Naive thymus-derived CD4-positive, alpha-beta T cell (primary cell): ENCODE data around the gene KIF4B. TPM values are rescaled to one million over a fixed set of nuclear protein-coding genes. Genes with fewer than 3 reads are reported as not detected.
A peak's percentile ranks its signal among the peaks of the same experiment; 100 is the strongest.
"Not testable (repeated sequence)": the region's sequence is repeated elsewhere in the genome, so short reads cannot be mapped to it uniquely, and the experiment has no call there.

Experiments used
- ATAC-seq: fragments of 150-1000 bp; cut with Tn5 transposase; 2 replicates; pipeline ENCODE4 v1.10.0; 2021; ENCODE audit warnings: mild to moderate bottlenecking, moderate library complexity
- CTCF ChIA-PET: fragments of 350-600 bp; sonication (Branson Sonifier 250); formaldehyde crosslinking; loops from one replicate; lab custom pipeline; 2021; ENCODE audit warnings: antibody characterized with exemption; lab: Charles Lee
- POLR2A ChIA-PET: fragments of 350-600 bp; sonication (Branson Sonifier 250); formaldehyde crosslinking; loops from one replicate; lab custom pipeline; 2021; ENCODE audit warnings: antibody characterized with exemption, inconsistent platforms; lab: Charles Lee
- DNase-seq, 9 donors: peaks; one replicate each; pipeline versions ENCODE4 v3.0.0 to v3.0.0-alpha.2; 2020 to 2022; ENCODE audit warnings: mixed read lengths in 1 of 9
- H3K27ac ChIP-seq: one replicate; pipeline ENCODE4 v1.7.0; 2013; ENCODE audit warnings: mild to moderate bottlenecking, low read depth, low read length, moderate library complexity
- H3K27me3 ChIP-seq, 2 donors: one replicate each; pipeline ENCODE4 v1.7.0; 2013; ENCODE audit warnings: low read length in 2 of 2, mild to moderate bottlenecking in 2 of 2, moderate library complexity in 2 of 2; ENCODE audit not compliant: control insufficient read depth in 2 of 2, insufficient read depth in 2 of 2
- H3K36me3 ChIP-seq, 3 experiments: 1 replicate in 2 of 3; 2 replicates in 1 of 3; pipeline ENCODE4 v1.7.0; 2013; ENCODE audit warnings: low read length in 3 of 3, mild to moderate bottlenecking in 3 of 3, moderate library complexity in 1 of 3; ENCODE audit not compliant: insufficient read depth in 3 of 3, control insufficient read depth in 2 of 3
- H3K4me1 ChIP-seq, 2 donors: one replicate each; pipeline ENCODE4 v1.7.0; 2013; ENCODE audit warnings: low read length in 2 of 2, mild to moderate bottlenecking in 2 of 2, moderate library complexity in 1 of 2; ENCODE audit not compliant: control insufficient read depth in 2 of 2, insufficient read depth in 2 of 2
- H3K4me3 ChIP-seq: 2 replicates; pipeline ENCODE4 v1.7.0; 2013; ENCODE audit warnings: mild to moderate bottlenecking, low read length
- H3K9me3 ChIP-seq, 3 experiments: 1 replicate in 2 of 3; 2 replicates in 1 of 3; pipeline ENCODE4 v1.7.0; 2013; ENCODE audit warnings: low read length in 3 of 3; ENCODE audit not compliant: control insufficient read depth in 2 of 3
- H3K27ac Mint-ChIP-seq, 9 donors: one replicate each; pipeline ENCODE4 v1.8.0; 2020 to 2022; ENCODE audit warnings: mixed read lengths in 9 of 9, mild to moderate bottlenecking in 8 of 9, moderate library complexity in 5 of 9, inconsistent platforms in 2 of 9
- H3K27me3 Mint-ChIP-seq, 5 donors: one replicate each; pipeline ENCODE4 v1.8.0; 2021 to 2022; ENCODE audit warnings: mixed read lengths in 5 of 5, mild to moderate bottlenecking in 1 of 5
- H3K36me3 Mint-ChIP-seq, 5 donors: one replicate each; pipeline ENCODE4 v1.8.0; 2020 to 2022; ENCODE audit warnings: mixed read lengths in 5 of 5, mild to moderate bottlenecking in 3 of 5, inconsistent platforms in 1 of 5
- H3K4me1 Mint-ChIP-seq, 7 donors: one replicate each; pipeline ENCODE4 v1.8.0; 2020 to 2022; ENCODE audit warnings: mixed read lengths in 7 of 7, mild to moderate bottlenecking in 3 of 7, inconsistent platforms in 1 of 7
- H3K4me3 Mint-ChIP-seq, 10 donors: one replicate each; pipeline ENCODE4 v1.8.0; 2020 to 2022; ENCODE audit warnings: mild to moderate bottlenecking in 10 of 10, mixed read lengths in 10 of 10, moderate library complexity in 6 of 10, inconsistent platforms in 2 of 10
- H3K9me3 Mint-ChIP-seq, 11 donors: one replicate each; pipeline ENCODE4 v1.8.0; 2020 to 2022; ENCODE audit warnings: mixed read lengths in 11 of 11, mild to moderate bottlenecking in 4 of 11, inconsistent platforms in 1 of 11, moderate library complexity in 1 of 11
- intact Hi-C, 2 donors: fragments of 100-400 bp; cut with micrococcal nuclease; formaldehyde crosslinking; loops; one replicate each; pipeline ENCODE4 v1.15.1; 2023
- polyA plus RNA-seq, 2 donors: library from polyadenylated mRNA; unstranded; fragments of 300-500 nt; fragmentation: Illumina TruSeq; gene quantifications; one replicate each; pipeline ENCODE4 v1.2.3, GENCODE V29; 2021
- total RNA-seq, 6 experiments: library from RNA in 5 of 6; stranded (reverse) in 5 of 6; gene quantifications; 1 replicate in 5 of 6; 2 replicates in 1 of 6; pipeline ENCODE4 v1.2.3 and lab custom pipeline; 2021 to 2026

KIF4B gene
- total and polyA plus RNA-seq, 7 experiments from 2014 or later, result 0.10 TPM; not detected in 6

- no peak for ATAC-seq
- peaks cover 19 to 41% (median 26%) of the 10 kb centered on the region in 5 donors for H3K27me3 Mint-ChIP-seq
- Histone ChIP-seq H3K4me1 (no peaks in the 10 kb centered on the region), H3K9me3 (no peaks in the 10 kb centered on the region), H3K36me3 (no peaks in the 10 kb centered on the region), H3K4me3 (no peak overlapping the region), H3K27ac (no peak overlapping the region), H3K27me3 (no peaks in the 10 kb centered on the region)
- H3K27ac Mint-ChIP-seq, result no peak overlapping the region
- H3K36me3 Mint-ChIP-seq, result no peaks in the 10 kb centered on the region
- no peak overlapping the region for H3K4me3 Mint-ChIP-seq
- H3K4me1 Mint-ChIP-seq, result no peaks in the 10 kb centered on the region
- intact Hi-C loops, result no loop called here
- ChIA-PET POLR2A (interaction anchor here (0.6 kb wide), 1 partner anchor 30 kb away, joined by 3 read pairs; no protein-coding TSS in a partner anchor), CTCF (no interaction called here)
- peaks cover 0 to 4% (median 0%) of the 10 kb centered on the region in 11 donors for H3K9me3 Mint-ChIP-seq
- no peak for DNase-seq
Measured at GRCh38 chr5:155001523-155001922, 12.0 kb upstream of the KIF4B start.

- H3K9me3 ChIP-seq, intact Hi-C loops, H3K4me3 ChIP-seq, H3K4me1 Mint-ChIP-seq, H3K4me3 Mint-ChIP-seq, H3K27me3 ChIP-seq, CTCF ChIA-PET, H3K36me3 ChIP-seq, H3K27ac Mint-ChIP-seq, DNase-seq, H3K4me1 ChIP-seq, H3K36me3 Mint-ChIP-seq, H3K27ac ChIP-seq, H3K9me3 Mint-ChIP-seq, ATAC-seq, POLR2A ChIA-PET: not testable (repeated sequence)
- H3K27me3 Mint-ChIP-seq, result peaks cover 12 to 43% (median 32%) of the 10 kb centered on the region in 5 donors
Measured at GRCh38 chr5:155002722-155003121, 10.8 kb upstream of the KIF4B start.

GRCh38 chr5:155004138-155004744 lies 9.3 kb upstream of the KIF4B start:
- no peaks in the 10 kb centered on the region for H3K36me3 ChIP-seq
- no peaks in the 10 kb centered on the region for H3K4me1 ChIP-seq
- H3K27ac Mint-ChIP-seq, result no peak overlapping the region
- no peaks in the 10 kb centered on the region for H3K27me3 ChIP-seq
- H3K9me3 ChIP-seq, result no peaks in the 10 kb centered on the region
- DNase-seq (peak in 2 of 9 donors; percentile 2 to 27), ATAC-seq (peak; percentile 29)
- no peaks in the 10 kb centered on the region for H3K36me3 Mint-ChIP-seq
- H3K27ac ChIP-seq, result no peak overlapping the region
- ChIA-PET CTCF (no interaction called here), POLR2A (no interaction called here)
- intact Hi-C loops, result loop anchor here in 1 of 2 donors (2.0 kb wide), 1 partner anchor 353 kb away; no protein-coding TSS in a partner anchor
- peaks cover 2 to 43% (median 30%) of the 10 kb centered on the region in 5 donors for H3K27me3 Mint-ChIP-seq
- peaks cover 0 to 5% (median 0%) of the 10 kb centered on the region in 11 donors for H3K9me3 Mint-ChIP-seq
- no peak overlapping the region for H3K4me3 Mint-ChIP-seq
- no peak overlapping the region for H3K4me3 ChIP-seq
- H3K4me1 Mint-ChIP-seq, result no peaks in the 10 kb centered on the region

- H3K9me3 ChIP-seq, H3K27ac Mint-ChIP-seq, intact Hi-C loops, DNase-seq, H3K4me3 Mint-ChIP-seq, ATAC-seq, H3K27me3 ChIP-seq, H3K36me3 ChIP-seq, H3K9me3 Mint-ChIP-seq, H3K27ac ChIP-seq, H3K4me1 ChIP-seq, H3K36me3 Mint-ChIP-seq, CTCF ChIA-PET, POLR2A ChIA-PET, H3K4me1 Mint-ChIP-seq, H3K4me3 ChIP-seq: not testable (repeated sequence)
- peaks cover 0 to 36% (median 25%) of the 10 kb centered on the region in 5 donors for H3K27me3 Mint-ChIP-seq
Measured at GRCh38 chr5:155006265-155006664, 7.3 kb upstream of the KIF4B start.

- no peak for DNase-seq
- Mint-ChIP-seq H3K4me1 (no peaks in the 10 kb centered on the region), H3K36me3 (no peaks in the 10 kb centered on the region), H3K4me3 (no peak overlapping the region), H3K9me3 (peaks cover 0 to 4% (median 0%) of the 10 kb centered on the region in 11 donors), H3K27ac (no peak overlapping the region), H3K27me3 (peaks cover 7 to 39% (median 22%) of the 10 kb centered on the region in 5 donors)
- ChIA-PET POLR2A (no interaction called here), CTCF (no interaction called here)
- H3K4me3 ChIP-seq, result no peak overlapping the region
- no peak for ATAC-seq
- H3K27me3 ChIP-seq, result no peaks in the 10 kb centered on the region
- H3K4me1 ChIP-seq, result no peaks in the 10 kb centered on the region
- H3K36me3 ChIP-seq, result no peaks in the 10 kb centered on the region
- H3K27ac ChIP-seq, result no peak overlapping the region
- no peaks in the 10 kb centered on the region for H3K9me3 ChIP-seq
- intact Hi-C loops, result no loop called here
Measured at GRCh38 chr5:155008669-155009068, 4.9 kb upstream of the KIF4B start.

GRCh38 chr5:155010881-155011280 lies 2.7 kb upstream of the KIF4B start:
- CTCF ChIA-PET, result no interaction called here
- peaks cover 0 to 7% (median 0%) of the 10 kb centered on the region in 11 donors for H3K9me3 Mint-ChIP-seq
- no peaks in the 10 kb centered on the region for H3K36me3 ChIP-seq
- no peak overlapping the region for H3K4me3 ChIP-seq
- H3K27ac ChIP-seq, result no peak overlapping the region
- no peak overlapping the region for H3K27ac Mint-ChIP-seq
- no peak overlapping the region for H3K4me3 Mint-ChIP-seq
- H3K36me3 Mint-ChIP-seq, result no peaks in the 10 kb centered on the region
- intact Hi-C loops, result no loop called here
- no peaks in the 10 kb centered on the region for H3K27me3 ChIP-seq
- peaks cover 7 to 43% (median 29%) of the 10 kb centered on the region in 5 donors for H3K27me3 Mint-ChIP-seq
- no peaks in the 10 kb centered on the region for H3K4me1 Mint-ChIP-seq
- no peaks in the 10 kb centered on the region for H3K9me3 ChIP-seq
- DNase-seq, result no peak
- POLR2A ChIA-PET, result no interaction called here
- ATAC-seq, result no peak
- H3K4me1 ChIP-seq, result no peaks in the 10 kb centered on the region

GRCh38 chr5:155015239-155015638 lies 1.7 kb downstream of the KIF4B start:
- H3K9me3 Mint-ChIP-seq, result peaks cover 0 to 7% (median 0%) of the 10 kb centered on the region in 11 donors
- H3K36me3 Mint-ChIP-seq, result no peaks in the 10 kb centered on the region
- ATAC-seq, result no peak
- intact Hi-C loops, result no loop called here
- Histone ChIP-seq H3K36me3 (no peaks in the 10 kb centered on the region), H3K27me3 (no peaks in the 10 kb centered on the region), H3K4me1 (no peaks in the 10 kb centered on the region), H3K4me3 (no peak overlapping the region), H3K9me3 (no peaks in the 10 kb centered on the region), H3K27ac (no peak overlapping the region)
- no peaks in the 10 kb centered on the region for H3K4me1 Mint-ChIP-seq
- DNase-seq, result no peak
- CTCF ChIA-PET, result no interaction called here
- no peak overlapping the region for H3K27ac Mint-ChIP-seq
- POLR2A ChIA-PET, result no interaction called here
- peaks cover 7 to 48% (median 26%) of the 10 kb centered on the region in 5 donors for H3K27me3 Mint-ChIP-seq
- H3K4me3 Mint-ChIP-seq, result no peak overlapping the region
